Fibroblast of peridontal ligament (primary cell): ENCODE results near the gene MAP3K21.

Experiments
- DNase-seq: peaks from one replicate; pipeline ENCODE4 v3.0.0-alpha.2; 2010; ENCODE audit errors: extremely low read depth

Gene MAP3K21

GRCh38 chr1:233327651-233328141, at the start of gene MAP3K21:
Gene MAP3K21, plus strand, starts transcription at chr1:233327724. Its CDS starts 305 bp downstream, at chr1:233328029.
- no peak for DNase-seq

GRCh38 chr1:233278631-233279030, 48.9 kb upstream of the MAP3K21 start:
- no peak for DNase-seq

GRCh38 chr1:233279971-233280370, 47.6 kb upstream of the MAP3K21 start:
- DNase-seq: no peak

DNA sequence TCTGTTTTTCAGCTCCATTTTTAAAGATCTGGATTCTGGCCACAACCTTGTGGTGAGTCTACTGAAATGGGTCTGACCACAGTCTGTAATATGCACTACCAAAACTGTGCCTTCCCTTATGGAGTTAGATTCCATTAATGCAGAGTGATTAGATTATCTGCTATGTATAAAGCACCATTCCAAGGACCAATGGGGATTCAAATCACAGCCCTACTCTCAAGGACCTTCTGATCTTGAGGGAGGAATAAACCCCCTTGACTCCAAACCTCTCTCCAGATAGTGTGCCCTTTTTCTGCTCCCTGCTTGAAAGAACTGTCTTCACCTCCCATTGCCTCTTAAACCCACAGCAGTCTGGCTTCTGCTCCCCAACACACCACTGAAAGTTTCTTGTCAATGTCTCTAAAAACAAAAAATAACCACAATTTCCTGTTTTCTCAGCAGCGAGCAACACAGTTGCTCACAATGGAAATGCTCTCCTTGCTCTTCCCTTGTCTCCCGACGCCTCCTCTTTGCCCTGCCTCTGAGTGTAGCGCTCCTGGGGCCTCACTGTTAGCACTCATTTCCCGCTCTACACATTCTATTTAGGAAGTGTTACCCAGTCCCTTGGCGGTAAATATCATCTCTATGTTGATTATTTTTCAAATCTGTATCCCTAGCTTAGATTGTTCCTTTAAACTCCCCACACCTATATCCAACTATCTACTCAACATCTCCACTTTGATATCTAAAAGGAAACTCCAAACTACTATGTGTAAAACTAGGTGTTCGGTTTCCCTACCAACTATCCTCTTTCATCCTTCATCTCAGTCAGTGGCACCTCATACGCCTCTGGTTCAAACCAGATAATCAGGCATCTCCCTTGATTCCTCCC, 45.6 kb upstream of the MAP3K21 start:
- peak; percentile 87 for DNase-seq

- DNase-seq: no peak
Measured at GRCh38 chr1:233282582-233282886, 45.0 kb upstream of the MAP3K21 start.

- DNase-seq: no peak
Measured at GRCh38 chr1:233289676-233290075, 37.8 kb upstream of the MAP3K21 start.

GRCh38 chr1:233290396-233291034, 37.0 kb upstream of the MAP3K21 start:
- DNase-seq: no peak

DNA sequence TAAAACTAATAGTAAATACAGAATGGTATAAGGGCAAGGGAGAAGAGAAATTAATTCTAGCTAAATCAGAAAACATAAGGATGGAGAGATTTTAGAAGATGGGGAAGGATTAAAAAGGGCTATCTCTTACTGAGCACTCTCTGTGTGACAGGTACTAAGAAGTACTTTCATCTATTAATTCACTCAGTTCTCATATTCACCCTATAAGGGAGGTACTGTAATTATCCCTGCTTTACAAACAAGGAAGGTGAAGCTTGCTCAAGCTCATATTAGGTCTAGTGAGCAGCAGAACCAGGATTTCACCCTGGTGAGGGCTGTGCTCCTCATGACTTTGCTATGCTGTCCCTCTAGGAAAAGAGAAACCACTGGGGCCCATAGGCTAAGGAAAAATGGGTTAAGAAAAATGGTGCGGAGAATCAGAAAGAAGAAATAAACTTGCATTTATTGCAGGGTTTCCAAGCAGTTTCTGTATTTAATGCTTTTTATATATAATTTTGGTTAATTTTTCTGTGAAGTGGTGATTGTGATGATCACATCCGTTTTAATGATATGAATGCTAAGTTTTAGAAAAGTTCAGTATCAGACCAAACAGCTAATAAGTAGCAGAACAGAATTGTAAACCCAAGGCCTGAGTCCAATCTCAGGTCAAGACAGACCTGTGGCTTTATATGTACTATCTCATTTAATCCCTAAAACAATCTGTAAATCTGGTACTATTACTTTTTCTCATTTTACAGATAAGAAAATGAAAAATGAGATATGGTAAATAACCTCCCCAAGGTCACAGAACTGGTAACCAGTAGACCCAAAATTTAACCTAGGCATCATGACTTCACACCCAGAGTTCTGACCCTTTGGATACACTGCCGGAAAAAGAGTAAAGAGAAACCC, 33.7 kb upstream of the MAP3K21 start:
- peak; percentile 34 for DNase-seq

GRCh38 chr1:233294913-233295236, 32.6 kb upstream of the MAP3K21 start:
- peak; percentile 49 for DNase-seq

DNA sequence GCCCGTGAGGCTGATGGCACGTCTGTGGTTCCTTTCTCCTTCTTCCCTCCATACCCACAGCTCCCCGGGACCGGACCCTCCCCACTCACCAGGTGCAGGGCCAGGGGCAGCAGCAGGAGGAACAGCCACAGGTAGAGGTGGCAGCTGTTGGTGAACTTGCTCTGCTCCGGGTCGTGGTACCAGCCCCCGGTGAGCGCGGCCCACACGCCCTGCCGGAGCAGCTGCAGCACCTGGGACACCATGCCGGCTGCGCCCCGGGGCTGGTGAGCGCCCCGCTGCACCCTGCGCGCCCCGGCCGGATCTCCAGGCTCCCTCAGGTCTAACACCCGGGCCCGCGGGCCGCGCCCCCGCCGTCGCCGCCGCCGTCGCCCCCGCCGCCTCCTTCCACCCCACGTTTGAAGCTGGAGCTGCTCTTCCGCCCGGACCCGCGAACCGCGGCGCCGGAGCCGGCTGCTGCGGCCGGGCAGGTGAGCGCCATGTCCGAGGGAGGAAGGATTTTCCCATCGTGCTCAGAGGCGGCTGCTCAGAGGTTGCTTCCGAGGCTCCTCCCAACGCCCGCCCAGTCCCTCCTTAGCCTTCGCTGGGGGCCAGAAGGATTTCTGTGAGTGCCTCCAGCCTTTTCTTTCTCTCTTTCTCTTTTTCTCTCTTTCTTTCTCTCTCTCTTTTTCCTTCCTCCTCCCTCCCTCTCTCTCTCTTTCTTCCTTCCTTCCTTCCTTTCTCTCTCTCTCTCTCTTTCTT, 32.1 kb upstream of the MAP3K21 start, which contains the start of gene PCNX2:
TSS of gene PCNX2 (minus strand) at position 489 of the 738 bp plus-strand sequence. CDS start at position 242, 247 bp downstream.
- DNase-seq: peak; percentile 46

- no peak for DNase-seq
Measured at GRCh38 chr1:233295975-233296322, 31.6 kb upstream of the MAP3K21 start.

DNA sequence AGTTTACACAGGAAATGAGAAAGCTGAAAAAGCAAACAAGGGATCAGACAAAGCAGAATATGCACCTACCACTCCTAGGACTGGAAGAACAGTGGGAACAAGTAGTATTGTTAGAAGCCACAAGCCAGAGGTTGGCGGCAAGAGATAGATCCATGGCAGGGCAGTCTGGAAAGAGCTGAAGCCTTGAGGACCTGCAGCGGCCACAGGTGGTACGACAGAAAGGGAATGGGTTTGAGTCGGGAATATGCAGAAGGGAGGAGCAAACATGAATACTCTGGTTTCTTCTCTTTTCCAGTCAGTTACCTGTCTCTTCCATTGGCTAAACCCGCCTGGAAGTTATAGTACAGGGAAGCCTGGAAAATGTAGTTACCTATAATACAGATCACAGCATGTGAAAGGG, 28.1 kb upstream of the MAP3K21 start:
- DNase-seq: no peak

DNA sequence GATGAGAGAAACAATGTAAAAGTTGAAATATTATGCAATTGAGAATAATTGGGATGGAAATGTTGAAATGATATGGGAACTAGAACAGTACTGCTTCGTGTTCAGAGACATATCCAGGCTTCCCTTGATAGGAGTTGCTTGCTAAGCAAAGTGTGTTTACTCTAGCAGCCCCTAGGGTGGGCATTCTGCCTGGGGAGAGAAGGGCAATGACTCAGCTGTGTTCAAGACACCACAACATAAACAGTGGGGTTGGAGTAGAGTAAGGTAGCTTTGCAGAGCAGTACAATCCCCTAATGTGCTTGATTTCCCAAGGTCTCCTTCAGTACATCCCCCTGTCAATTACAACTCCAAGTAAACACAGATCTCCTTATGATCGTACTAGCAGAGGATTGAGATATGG, 27.2 kb upstream of the MAP3K21 start:
- DNase-seq: peak; percentile 23

DNA sequence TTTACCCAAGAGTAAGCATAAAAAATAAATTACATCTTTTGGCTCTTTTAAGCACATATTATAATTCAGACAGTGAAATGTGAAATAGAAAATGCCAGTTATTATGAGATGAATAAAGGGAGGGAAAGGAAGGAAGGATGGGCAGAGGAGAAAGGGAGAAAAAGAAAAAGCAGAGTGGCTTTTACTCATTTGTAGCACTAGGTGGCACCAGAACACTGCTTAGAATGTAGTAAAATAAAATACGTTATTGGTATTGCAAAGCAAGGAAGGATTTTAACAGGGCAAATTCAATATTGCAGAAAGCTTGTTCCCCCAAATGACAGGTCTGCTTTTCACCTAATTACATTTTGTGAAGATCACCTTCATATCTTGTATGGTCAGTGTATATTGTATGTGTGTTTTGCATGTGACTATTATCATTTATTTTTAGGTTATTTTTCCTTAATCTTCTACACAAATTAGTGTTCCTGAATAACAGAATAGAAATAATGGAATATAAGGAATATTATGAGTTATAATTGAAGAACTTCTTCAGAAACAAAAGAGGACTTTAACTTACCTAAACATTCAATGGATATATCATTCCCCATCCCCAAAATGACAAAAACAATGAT, 22.9 kb upstream of the MAP3K21 start:
- peak; percentile 52 for DNase-seq

DNA sequence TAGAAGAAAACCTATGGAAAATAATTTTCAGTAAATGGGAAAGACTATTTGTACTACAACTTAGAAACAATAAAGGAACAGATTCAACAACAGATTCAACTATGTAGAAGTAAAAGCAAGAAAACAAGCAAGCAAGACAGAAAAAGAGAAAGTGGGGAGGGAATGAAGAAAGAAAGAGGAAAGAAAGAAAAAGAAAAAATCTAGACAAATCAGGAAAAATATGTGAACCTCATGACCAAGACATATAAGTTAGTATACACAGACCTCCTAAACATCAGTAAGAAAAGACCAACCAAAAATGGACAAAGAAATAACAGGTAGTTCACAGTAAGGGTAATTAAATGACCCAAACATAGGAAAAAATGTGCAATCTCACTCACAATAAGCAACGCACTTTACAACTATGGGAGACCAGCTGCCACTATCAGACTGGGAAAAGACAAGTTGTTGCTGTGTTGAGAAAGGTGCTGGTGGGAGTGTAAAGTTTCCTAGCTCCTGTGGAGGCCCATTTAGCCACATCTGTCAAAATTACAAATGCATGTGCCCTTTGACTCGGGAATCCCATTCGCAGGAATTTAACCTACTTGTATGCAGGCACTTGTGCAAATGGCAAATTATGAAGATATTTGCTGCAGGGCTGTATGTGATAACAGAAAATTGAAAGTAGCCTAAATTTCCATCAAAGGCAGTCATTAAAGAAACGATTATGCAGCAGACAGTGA, 13.9 kb upstream of the MAP3K21 start:
- DNase-seq: no peak

GRCh38 chr1:233315718-233316301, 11.7 kb upstream of the MAP3K21 start:
- DNase-seq: no peak

GRCh38 chr1:233316473-233316872, 11.1 kb upstream of the MAP3K21 start:
- DNase-seq: no peak

GRCh38 chr1:233319272-233319671, 8.3 kb upstream of the MAP3K21 start:
- DNase-seq: no peak

DNA sequence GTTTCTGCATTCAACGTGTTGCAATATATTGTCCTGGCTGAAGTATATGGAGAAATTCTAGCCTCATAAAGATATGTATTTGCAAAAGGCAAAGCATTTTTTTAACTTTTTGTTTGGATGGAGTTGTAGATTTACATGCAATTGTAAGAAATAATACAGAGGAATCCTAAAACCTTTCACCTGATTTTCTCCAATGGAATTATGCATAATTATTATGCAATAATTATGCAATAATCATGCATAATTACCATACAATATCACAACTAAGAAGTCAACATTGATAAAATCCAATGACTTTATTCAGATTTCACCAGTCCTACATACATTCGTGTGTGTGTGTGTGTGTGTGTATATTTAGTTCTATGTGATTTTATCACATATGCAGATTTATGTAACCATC, 7.5 kb upstream of the MAP3K21 start:
- DNase-seq: no peak

- DNase-seq: no peak
Measured at GRCh38 chr1:233323718-233324117, 3.8 kb upstream of the MAP3K21 start.
